HepG2 (cell line): Measurements from ENCODE around the gene ACVR2A. TPM values are rescaled to one million over a fixed set of nuclear protein-coding genes. Genes with fewer than 3 reads are reported as not detected.

Experiments used
- ARNTL ChIP-seq: sonication (generic); formaldehyde crosslinking; IDR thresholded peaks from 2 replicates; pipeline ENCODE4 v1.4.0; 2020; ENCODE audit warnings: mild to moderate bottlenecking, missing genetic modification reagents
- ATRX ChIP-seq: sonication (generic); formaldehyde crosslinking; IDR thresholded peaks from 2 replicates; pipeline ENCODE4 v1.4.0; 2020; ENCODE audit warnings: missing genetic modification reagents, borderline replicate concordance
- FOSL1 ChIP-seq: sonication (generic); formaldehyde crosslinking; IDR thresholded peaks from 2 replicates; pipeline ENCODE4 v1.9.0; 2021; ENCODE audit warnings: missing genetic modification reagents, borderline replicate concordance
- FOXP1 ChIP-seq, 2 experiments: fragments of 450-650 bp in 1 of 2; IDR thresholded peaks; 2 replicates each; pipeline ENCODE4 v1.6.1; 2017 to 2018; ENCODE audit warnings: antibody characterized with exemption in 1 of 2
- HMG20A ChIP-seq: IDR thresholded peaks from 2 replicates; pipeline ENCODE4 v1.6.1; 2016; ENCODE audit warnings: borderline replicate concordance
- IKZF4 ChIP-seq: sonication (generic); formaldehyde crosslinking; IDR thresholded peaks from 2 replicates; pipeline ENCODE4 v1.5.1; 2020; ENCODE audit warnings: borderline replicate concordance, mild to moderate bottlenecking, low read depth, missing genetic modification reagents; ENCODE audit errors: not compliant biosample characterization
- JDP2 ChIP-seq: sonication (generic); formaldehyde crosslinking; IDR thresholded peaks from 2 replicates; pipeline ENCODE4 v1.8.1; 2022; ENCODE audit warnings: missing genetic modification reagents, borderline replicate concordance
- KDM3A ChIP-seq: IDR thresholded peaks from 2 replicates; pipeline ENCODE4 v1.6.1; 2018; ENCODE audit warnings: low read depth, missing compliant biosample characterization
- NR2F2 ChIP-seq: IDR thresholded peaks from 2 replicates; pipeline ENCODE4 v1.6.1; 2012; ENCODE audit warnings: low read depth, inconsistent platforms, borderline replicate concordance
- RARA ChIP-seq: IDR thresholded peaks from 2 replicates; pipeline ENCODE4 v1.6.1; 2016; ENCODE audit warnings: missing genetic modification reagents, missing compliant biosample characterization
- ZNF234 ChIP-seq: sonication (generic); formaldehyde crosslinking; conservative IDR thresholded peaks from 2 replicates; pipeline ENCODE4 v1.5.1; 2020; ENCODE audit warnings: mild to moderate bottlenecking, missing genetic modification reagents
- ZNF296 ChIP-seq: sonication (generic); formaldehyde crosslinking; conservative IDR thresholded peaks from 2 replicates; pipeline ENCODE4 v1.5.0; 2020; ENCODE audit warnings: mild to moderate bottlenecking, missing genetic modification reagents
- ZNF484 ChIP-seq: sonication (generic); formaldehyde crosslinking; IDR thresholded peaks from 2 replicates; pipeline ENCODE4 v1.5.1; 2020; ENCODE audit warnings: mild to moderate bottlenecking, low read depth, missing genetic modification reagents, borderline replicate concordance
- ZNF747 ChIP-seq: sonication (generic); formaldehyde crosslinking; IDR thresholded peaks from 2 replicates; pipeline ENCODE4 v1.8.1; 2023; ENCODE audit warnings: missing genetic modification reagents, mild to moderate bottlenecking, borderline replicate concordance
- ZNF777 ChIP-seq: sonication (generic); formaldehyde crosslinking; IDR thresholded peaks from 2 replicates; pipeline ENCODE4 v1.4.0; 2020; ENCODE audit warnings: missing genetic modification reagents
- polyA plus RNA-seq, 8 experiments: library from polyadenylated mRNA; depleted of rRNA in 3 of 8; stranded (reverse) in 7 of 8; unstranded in 1 of 8; fragments of >200 nt; fragmentation: Illumina TruSeq in 4 of 8; extraction: Trizol in 4 of 8; gene quantifications; 2 replicates each; pipeline versions ENCODE4 v1.2.1 to v1.2.3, GENCODE V29; 2011 to 2016; ENCODE audit warnings: low read depth in 4 of 8, missing spikeins in 1 of 8, mixed read lengths in 1 of 8; ENCODE audit not compliant: insufficient read depth in 1 of 8
- total RNA-seq, 5 experiments: library from RNA; depleted of rRNA; stranded (reverse); fragments of >200 nt; fragmentation: Illumina TruSeq; extraction: Trizol; gene quantifications; 2 replicates each; pipeline ENCODE4 v1.2.3, GENCODE V29; 2016; ENCODE audit warnings: low read depth in 1 of 5
- TF ChIP-seq, protein P1 (sequence below): sonication (generic); formaldehyde crosslinking; IDR thresholded peaks from 2 replicates; pipeline ENCODE4 v1.5.1; 2020; ENCODE audit warnings: missing genetic modification reagents, mild to moderate bottlenecking, borderline replicate concordance
- TF ChIP-seq, protein P2 (sequence below): IDR thresholded peaks from 2 replicates; pipeline ENCODE4 v1.6.1; 2016; ENCODE audit warnings: low read depth
- TF ChIP-seq, protein P3 (sequence below): sonication (generic); formaldehyde crosslinking; IDR thresholded peaks from 2 replicates; pipeline ENCODE4 v1.8.0; 2022; ENCODE audit warnings: mild to moderate bottlenecking, missing genetic modification reagents, borderline replicate concordance
- TF ChIP-seq, protein P4 (sequence below): sonication (generic); formaldehyde crosslinking; IDR thresholded peaks from 2 replicates; pipeline ENCODE4 v1.4.0; 2020; ENCODE audit warnings: missing genetic modification reagents, borderline replicate concordance

ACVR2A gene
- total and polyA plus RNA-seq, 2 of the 13 experiments (the other 11 are each of a cell fraction or from before 2014, with no cell fraction given): 8.3 to 18.0 TPM

DNA sequence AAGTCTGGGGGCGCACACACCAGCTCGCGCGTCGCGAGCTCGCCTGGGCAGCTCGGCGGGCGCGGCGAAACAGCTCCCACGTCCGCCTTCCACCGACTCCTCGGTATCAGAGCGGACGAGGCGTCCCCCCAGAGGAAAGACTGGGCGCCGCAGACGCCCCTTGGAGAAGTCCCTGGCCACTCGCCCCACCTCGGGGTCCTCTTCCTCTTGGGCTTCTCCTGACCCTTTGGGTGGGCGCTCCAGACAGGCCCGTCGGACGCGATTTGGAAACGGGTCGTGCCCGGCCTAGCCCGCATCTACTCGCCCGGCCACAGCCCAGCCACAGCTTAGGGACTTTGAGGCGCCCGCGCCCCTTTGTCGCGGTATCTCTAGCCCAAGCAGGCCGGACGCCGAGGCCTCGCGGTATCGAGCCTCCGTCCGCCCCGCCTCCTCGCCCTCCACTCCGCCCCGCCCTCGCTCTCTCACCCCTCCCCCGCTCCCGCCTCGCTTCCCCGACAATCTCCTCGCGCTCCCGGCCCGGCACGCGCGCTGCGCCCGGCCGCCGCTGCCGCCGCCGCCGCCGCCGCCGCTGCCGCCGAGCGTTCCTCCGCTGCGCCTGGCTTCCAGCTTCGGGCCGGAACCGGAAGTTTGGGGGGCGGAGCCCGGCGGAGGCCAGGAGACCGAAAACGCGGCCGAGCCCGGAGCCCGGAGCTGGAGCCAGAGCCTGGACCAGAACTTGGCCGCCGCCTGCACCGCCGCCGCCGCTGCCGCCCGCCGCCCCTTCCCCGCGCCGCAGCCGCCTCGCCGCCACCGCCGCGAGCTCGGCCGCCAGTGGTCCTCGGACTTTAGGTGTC lies 749 bp upstream of the ACVR2A start (continued):
- TF ChIP-seq, protein P1, sequence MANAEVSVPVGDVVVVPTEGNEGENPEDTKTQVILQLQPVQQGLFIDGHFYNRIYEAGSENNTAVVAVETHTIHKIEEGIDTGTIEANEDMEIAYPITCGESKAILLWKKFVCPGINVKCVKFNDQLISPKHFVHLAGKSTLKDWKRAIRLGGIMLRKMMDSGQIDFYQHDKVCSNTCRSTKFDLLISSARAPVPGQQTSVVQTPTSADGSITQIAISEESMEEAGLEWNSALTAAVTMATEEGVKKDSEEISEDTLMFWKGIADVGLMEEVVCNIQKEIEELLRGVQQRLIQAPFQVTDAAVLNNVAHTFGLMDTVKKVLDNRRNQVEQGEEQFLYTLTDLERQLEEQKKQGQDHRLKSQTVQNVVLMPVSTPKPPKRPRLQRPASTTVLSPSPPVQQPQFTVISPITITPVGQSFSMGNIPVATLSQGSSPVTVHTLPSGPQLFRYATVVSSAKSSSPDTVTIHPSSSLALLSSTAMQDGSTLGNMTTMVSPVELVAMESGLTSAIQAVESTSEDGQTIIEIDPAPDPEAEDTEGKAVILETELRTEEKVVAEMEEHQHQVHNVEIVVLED: peak; percentile 63; the same call in 1 of the 2 replicates
- TF ChIP-seq ZNF484 (CRISPR knock-in tag) (no peak), FOXP1 (IDR thresholded peaks at IDR 0.05) (no peak), FOXP1 (CRISPR knock-in tag; IDR thresholded peaks at IDR 0.05) (no peak), ATRX (CRISPR knock-in tag) (no peak), FOSL1 (CRISPR knock-in tag) (peak; percentile 61; the same call in 1 of the 2 replicates), ZNF234 (CRISPR knock-in tag) (peak; percentile 61; the same call in 1 of the 2 replicates), ZNF777 (CRISPR knock-in tag) (peak; percentile 81), ZNF747 (CRISPR knock-in tag) (no peak), RARA (CRISPR knock-in tag) (no peak; the same call in 1 of the 2 replicates), ARNTL (CRISPR knock-in tag) (no peak), ZNF296 (CRISPR knock-in tag) (no peak), HMG20A (peak; percentile 40; the same call in 1 of the 2 replicates), NR2F2 (peak; percentile 2; the same call in 1 of the 2 replicates), JDP2 (CRISPR knock-in tag) (peak; percentile 88; the same call in 1 of the 2 replicates), IKZF4 (CRISPR knock-in tag) (peak; percentile 88), KDM3A (CRISPR knock-in tag) (peak; percentile 72; the same call in 1 of the 2 replicates)
- TF ChIP-seq, protein P2, sequence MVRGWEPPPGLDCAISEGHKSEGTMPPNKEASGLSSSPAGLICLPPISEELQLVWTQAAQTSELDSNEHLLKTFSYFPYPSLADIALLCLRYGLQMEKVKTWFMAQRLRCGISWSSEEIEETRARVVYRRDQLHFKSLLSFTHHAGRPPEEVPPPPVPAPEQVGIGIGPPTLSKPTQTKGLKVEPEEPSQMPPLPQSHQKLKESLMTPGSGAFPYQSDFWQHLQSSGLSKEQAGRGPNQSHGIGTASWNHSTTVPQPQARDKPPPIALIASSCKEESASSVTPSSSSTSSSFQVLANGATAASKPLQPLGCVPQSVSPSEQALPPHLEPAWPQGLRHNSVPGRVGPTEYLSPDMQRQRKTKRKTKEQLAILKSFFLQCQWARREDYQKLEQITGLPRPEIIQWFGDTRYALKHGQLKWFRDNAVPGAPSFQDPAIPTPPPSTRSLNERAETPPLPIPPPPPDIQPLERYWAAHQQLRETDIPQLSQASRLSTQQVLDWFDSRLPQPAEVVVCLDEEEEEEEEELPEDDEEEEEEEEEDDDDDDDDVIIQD (CRISPR knock-in tag): no peak
- TF ChIP-seq, protein P3, sequence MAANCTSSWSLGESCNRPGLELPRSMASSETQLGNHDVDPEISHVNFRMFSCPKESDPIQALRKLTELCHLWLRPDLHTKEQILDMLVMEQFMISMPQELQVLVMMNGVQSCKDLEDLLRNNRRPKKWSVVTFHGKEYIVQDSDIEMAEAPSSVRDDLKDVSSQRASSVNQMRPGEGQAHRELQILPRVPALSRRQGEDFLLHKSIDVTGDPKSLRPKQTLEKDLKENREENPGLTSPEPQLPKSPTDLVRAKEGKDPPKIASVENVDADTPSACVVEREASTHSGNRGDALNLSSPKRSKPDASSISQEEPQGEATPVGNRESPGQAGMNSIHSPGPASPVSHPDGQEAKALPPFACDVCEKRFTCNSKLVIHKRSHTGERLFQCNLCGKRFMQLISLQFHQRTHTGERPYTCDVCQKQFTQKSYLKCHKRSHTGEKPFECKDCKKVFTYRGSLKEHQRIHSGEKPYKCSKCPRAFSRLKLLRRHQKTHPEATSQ (CRISPR knock-in tag): peak; percentile 50; the same call in 1 of the 2 replicates
- TF ChIP-seq, protein P4, sequence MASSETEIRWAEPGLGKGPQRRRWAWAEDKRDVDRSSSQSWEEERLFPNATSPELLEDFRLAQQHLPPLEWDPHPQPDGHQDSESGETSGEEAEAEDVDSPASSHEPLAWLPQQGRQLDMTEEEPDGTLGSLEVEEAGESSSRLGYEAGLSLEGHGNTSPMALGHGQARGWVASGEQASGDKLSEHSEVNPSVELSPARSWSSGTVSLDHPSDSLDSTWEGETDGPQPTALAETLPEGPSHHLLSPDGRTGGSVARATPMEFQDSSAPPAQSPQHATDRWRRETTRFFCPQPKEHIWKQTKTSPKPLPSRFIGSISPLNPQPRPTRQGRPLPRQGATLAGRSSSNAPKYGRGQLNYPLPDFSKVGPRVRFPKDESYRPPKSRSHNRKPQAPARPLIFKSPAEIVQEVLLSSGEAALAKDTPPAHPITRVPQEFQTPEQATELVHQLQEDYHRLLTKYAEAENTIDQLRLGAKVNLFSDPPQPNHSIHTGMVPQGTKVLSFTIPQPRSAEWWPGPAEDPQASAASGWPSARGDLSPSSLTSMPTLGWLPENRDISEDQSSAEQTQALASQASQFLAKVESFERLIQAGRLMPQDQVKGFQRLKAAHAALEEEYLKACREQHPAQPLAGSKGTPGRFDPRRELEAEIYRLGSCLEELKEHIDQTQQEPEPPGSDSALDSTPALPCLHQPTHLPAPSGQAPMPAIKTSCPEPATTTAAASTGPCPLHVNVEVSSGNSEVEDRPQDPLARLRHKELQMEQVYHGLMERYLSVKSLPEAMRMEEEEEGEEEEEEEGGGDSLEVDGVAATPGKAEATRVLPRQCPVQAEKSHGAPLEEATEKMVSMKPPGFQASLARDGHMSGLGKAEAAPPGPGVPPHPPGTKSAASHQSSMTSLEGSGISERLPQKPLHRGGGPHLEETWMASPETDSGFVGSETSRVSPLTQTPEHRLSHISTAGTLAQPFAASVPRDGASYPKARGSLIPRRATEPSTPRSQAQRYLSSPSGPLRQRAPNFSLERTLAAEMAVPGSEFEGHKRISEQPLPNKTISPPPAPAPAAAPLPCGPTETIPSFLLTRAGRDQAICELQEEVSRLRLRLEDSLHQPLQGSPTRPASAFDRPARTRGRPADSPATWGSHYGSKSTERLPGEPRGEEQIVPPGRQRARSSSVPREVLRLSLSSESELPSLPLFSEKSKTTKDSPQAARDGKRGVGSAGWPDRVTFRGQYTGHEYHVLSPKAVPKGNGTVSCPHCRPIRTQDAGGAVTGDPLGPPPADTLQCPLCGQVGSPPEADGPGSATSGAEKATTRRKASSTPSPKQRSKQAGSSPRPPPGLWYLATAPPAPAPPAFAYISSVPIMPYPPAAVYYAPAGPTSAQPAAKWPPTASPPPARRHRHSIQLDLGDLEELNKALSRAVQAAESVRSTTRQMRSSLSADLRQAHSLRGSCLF (CRISPR knock-in tag): peak; percentile 74; the same call in 1 of the 2 replicates
